Neural progenitor cell (in vitro differentiated cells): ENCODE data around the gene TNNI3K. TPM values are rescaled to one million over a fixed set of nuclear protein-coding genes. Genes with fewer than 3 reads are reported as not detected.
A peak's percentile ranks its signal among the peaks of the same experiment; 100 is the strongest.
"Not testable (repeated sequence)": the region's sequence is repeated elsewhere in the genome, so short reads cannot be mapped to it uniquely, and the experiment has no call there.

Experiments used
- DNase-seq: peaks from one replicate; pipeline ENCODE4 v3.0.0-alpha.2; 2016; ENCODE audit warnings: low spot score
- H2AFZ ChIP-seq: fragments of 200-600 bp; sonication (generic); replicated peaks from 2 replicates; pipeline ENCODE4 v1.6.1; 2016; ENCODE audit warnings: antibody characterized with exemption
- H3F3A ChIP-seq: fragments of 200-600 bp; sonication (generic); 2 replicates; pipeline ENCODE4 v1.6.1; 2016; ENCODE audit warnings: antibody characterized with exemption, low read depth
- H3K27ac ChIP-seq: fragments of 200-600 bp; sonication (generic); 2 replicates; pipeline ENCODE4 v1.5.1; 2016; ENCODE audit warnings: mild to moderate bottlenecking
- H3K27me3 ChIP-seq: fragments of 200-600 bp; sonication (generic); 2 replicates; pipeline ENCODE4 v1.6.1; 2016; ENCODE audit warnings: mild to moderate bottlenecking, moderate library complexity
- H3K36me3 ChIP-seq: fragments of 200-600 bp; sonication (generic); 2 replicates; pipeline ENCODE4 v1.5.1; 2016
- H3K4me1 ChIP-seq: fragments of 200-600 bp; sonication (generic); 2 replicates; pipeline ENCODE4 v1.6.1; 2016; ENCODE audit warnings: mixed run types
- H3K4me2 ChIP-seq: fragments of 200-600 bp; sonication (generic); 2 replicates; pipeline ENCODE4 v1.6.1; 2016
- H3K4me3 ChIP-seq: fragments of 200-600 bp; sonication (generic); 2 replicates; pipeline ENCODE4 v1.5.1; 2016
- H3K79me2 ChIP-seq: fragments of 200-600 bp; sonication (generic); 2 replicates; pipeline ENCODE4 v1.6.1; 2016; ENCODE audit warnings: low read depth
- H3K9ac ChIP-seq: fragments of 200-600 bp; sonication (generic); 2 replicates; pipeline ENCODE4 v1.6.1; 2016
- H3K9me3 ChIP-seq: fragments of 200-600 bp; sonication (generic); 2 replicates; pipeline ENCODE4 v1.5.1; 2016; ENCODE audit warnings: low read depth
- H4K20me1 ChIP-seq: fragments of 200-600 bp; sonication (generic); 2 replicates; pipeline ENCODE4 v1.6.1; 2016; ENCODE audit warnings: low read depth
- H3K27ac Mint-ChIP-seq: 3 replicates; pipeline ENCODE4 v1.8.0; 2021; ENCODE audit warnings: mixed read lengths
- H3K27me3 Mint-ChIP-seq: 2 replicates; pipeline ENCODE4 v1.8.0; 2022; ENCODE audit warnings: low read depth, mild to moderate bottlenecking, inconsistent platforms, moderate library complexity, mixed read lengths; ENCODE audit not compliant: insufficient read depth
- H3K36me3 Mint-ChIP-seq: 3 replicates; pipeline ENCODE4 v1.8.0; 2021; ENCODE audit warnings: mixed read lengths
- H3K4me1 Mint-ChIP-seq: 3 replicates; pipeline ENCODE4 v1.8.0; 2021; ENCODE audit warnings: mixed read lengths
- H3K4me3 Mint-ChIP-seq: 3 replicates; pipeline ENCODE4 v1.8.0; 2021; ENCODE audit warnings: mild to moderate bottlenecking, moderate library complexity, mixed read lengths
- H3K9me3 Mint-ChIP-seq: 3 replicates; pipeline ENCODE4 v1.8.0; 2020; ENCODE audit warnings: mixed read lengths
- EZH2 ChIP-seq: fragments of 200-600 bp; sonication (generic); IDR thresholded peaks from 2 replicates; pipeline ENCODE4 v1.6.1; 2017; ENCODE audit warnings: antibody characterized with exemption, mild to moderate bottlenecking, moderate library complexity
- EZH2phosphoT487 ChIP-seq: fragments of 200-600 bp; sonication (generic); IDR thresholded peaks from 2 replicates; pipeline ENCODE4 v1.6.1; 2017; ENCODE audit warnings: antibody characterized with exemption
- total RNA-seq: library from RNA; depleted of rRNA; stranded (reverse); fragments of >200 nt; gene quantifications from 2 replicates; pipeline ENCODE4 v1.2.3, GENCODE V29; 2015; ENCODE audit warnings: low replicate concordance
- TF ChIP-seq, protein P1 (sequence below): fragments of 200-600 bp; sonication (generic); IDR thresholded peaks from 2 replicates; pipeline ENCODE4 v1.5.1; 2017; ENCODE audit warnings: antibody characterized with exemption, mild to moderate bottlenecking

TNNI3K gene
- total RNA-seq, 1 donor from 2014 or later: 1.9 TPM

DNA sequence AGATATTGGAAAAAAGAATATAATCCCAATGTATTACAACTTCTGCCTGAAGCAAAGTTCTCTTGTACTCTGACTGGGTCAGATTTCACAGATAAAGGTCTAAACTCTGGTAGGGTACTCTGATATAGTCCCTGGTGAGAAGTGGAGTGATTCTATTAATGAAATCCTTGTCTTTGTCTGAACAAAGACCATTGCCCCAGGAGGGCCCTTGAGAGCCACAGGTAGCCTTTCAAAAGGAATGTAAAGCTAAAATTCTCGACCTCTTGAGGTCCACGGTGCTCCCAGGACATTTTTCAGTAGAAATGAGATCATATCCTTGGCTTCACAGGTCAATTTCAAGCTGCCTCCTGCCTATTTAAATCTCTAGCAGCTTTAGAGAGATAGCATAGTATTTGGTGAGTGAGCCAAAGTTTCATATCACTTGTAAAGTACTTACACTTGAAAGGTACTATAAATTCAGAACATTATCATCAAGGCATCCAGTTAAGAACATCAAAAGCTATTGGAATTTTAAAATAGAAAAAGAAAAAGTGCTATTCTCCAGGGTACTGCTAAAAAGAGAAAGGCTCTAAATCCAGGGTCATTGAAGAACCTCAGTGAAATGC, 10.1 kb downstream of the TNNI3K start:
- TF ChIP-seq, protein P1, sequence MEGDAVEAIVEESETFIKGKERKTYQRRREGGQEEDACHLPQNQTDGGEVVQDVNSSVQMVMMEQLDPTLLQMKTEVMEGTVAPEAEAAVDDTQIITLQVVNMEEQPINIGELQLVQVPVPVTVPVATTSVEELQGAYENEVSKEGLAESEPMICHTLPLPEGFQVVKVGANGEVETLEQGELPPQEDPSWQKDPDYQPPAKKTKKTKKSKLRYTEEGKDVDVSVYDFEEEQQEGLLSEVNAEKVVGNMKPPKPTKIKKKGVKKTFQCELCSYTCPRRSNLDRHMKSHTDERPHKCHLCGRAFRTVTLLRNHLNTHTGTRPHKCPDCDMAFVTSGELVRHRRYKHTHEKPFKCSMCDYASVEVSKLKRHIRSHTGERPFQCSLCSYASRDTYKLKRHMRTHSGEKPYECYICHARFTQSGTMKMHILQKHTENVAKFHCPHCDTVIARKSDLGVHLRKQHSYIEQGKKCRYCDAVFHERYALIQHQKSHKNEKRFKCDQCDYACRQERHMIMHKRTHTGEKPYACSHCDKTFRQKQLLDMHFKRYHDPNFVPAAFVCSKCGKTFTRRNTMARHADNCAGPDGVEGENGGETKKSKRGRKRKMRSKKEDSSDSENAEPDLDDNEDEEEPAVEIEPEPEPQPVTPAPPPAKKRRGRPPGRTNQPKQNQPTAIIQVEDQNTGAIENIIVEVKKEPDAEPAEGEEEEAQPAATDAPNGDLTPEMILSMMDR: no peak
- peak; percentile 47 for TF ChIP-seq EZH2phosphoT487
- Histone ChIP-seq H4K20me1 (no peaks in the 10 kb centered on the region), H3K27ac (no peak overlapping the region), H3K36me3 (no peaks in the 10 kb centered on the region), H3K4me2 (peak overlapping the region; percentile 70), H3K9ac (no peak overlapping the region), H3K79me2 (no peaks in the 10 kb centered on the region), H3K9me3 (no peaks in the 10 kb centered on the region), H3F3A (peaks cover 9% of the 10 kb centered on the region), H3K4me1 (peaks cover 29% of the 10 kb centered on the region), H2AFZ (no peak overlapping the region), H3K4me3 (no peak overlapping the region), H3K27me3 (no peaks in the 10 kb centered on the region)
- Mint-ChIP-seq H3K27me3 (no peaks in the 10 kb centered on the region), H3K36me3 (peaks cover 3% of the 10 kb centered on the region), H3K9me3 (peaks cover 21% of the 10 kb centered on the region), H3K4me1 (peaks cover 43% of the 10 kb centered on the region), H3K4me3 (peak overlapping the region; percentile 2), H3K27ac (peak overlapping the region; percentile 92)
- DNase-seq: peak; percentile 71

- H3K36me3 Mint-ChIP-seq: peaks cover 3% of the 10 kb centered on the region
- Histone ChIP-seq H3K4me2 (peak overlapping the region; percentile 70), H3F3A (peaks cover 9% of the 10 kb centered on the region), H3K4me1 (peaks cover 29% of the 10 kb centered on the region), H3K79me2 (no peaks in the 10 kb centered on the region), H3K27me3 (no peaks in the 10 kb centered on the region), H4K20me1 (no peaks in the 10 kb centered on the region), H3K4me3 (no peak overlapping the region), H3K9me3 (no peaks in the 10 kb centered on the region), H3K9ac (no peak overlapping the region), H3K36me3 (no peaks in the 10 kb centered on the region), H3K27ac (no peak overlapping the region), H2AFZ (no peak overlapping the region)
- no peaks in the 10 kb centered on the region for H3K27me3 Mint-ChIP-seq
- H3K27ac Mint-ChIP-seq: peak overlapping the region; percentile 92
- peak overlapping the region; percentile 22 for H3K4me3 Mint-ChIP-seq
- TF ChIP-seq, protein P1: no peak
- no peak for TF ChIP-seq EZH2
- no peak for TF ChIP-seq EZH2phosphoT487
- no peak for DNase-seq
- peaks cover 43% of the 10 kb centered on the region for H3K4me1 Mint-ChIP-seq
- H3K9me3 Mint-ChIP-seq: peaks cover 26% of the 10 kb centered on the region
Measured at GRCh38 chr1:74246315-74246714, 11.1 kb downstream of the TNNI3K start.

DNA sequence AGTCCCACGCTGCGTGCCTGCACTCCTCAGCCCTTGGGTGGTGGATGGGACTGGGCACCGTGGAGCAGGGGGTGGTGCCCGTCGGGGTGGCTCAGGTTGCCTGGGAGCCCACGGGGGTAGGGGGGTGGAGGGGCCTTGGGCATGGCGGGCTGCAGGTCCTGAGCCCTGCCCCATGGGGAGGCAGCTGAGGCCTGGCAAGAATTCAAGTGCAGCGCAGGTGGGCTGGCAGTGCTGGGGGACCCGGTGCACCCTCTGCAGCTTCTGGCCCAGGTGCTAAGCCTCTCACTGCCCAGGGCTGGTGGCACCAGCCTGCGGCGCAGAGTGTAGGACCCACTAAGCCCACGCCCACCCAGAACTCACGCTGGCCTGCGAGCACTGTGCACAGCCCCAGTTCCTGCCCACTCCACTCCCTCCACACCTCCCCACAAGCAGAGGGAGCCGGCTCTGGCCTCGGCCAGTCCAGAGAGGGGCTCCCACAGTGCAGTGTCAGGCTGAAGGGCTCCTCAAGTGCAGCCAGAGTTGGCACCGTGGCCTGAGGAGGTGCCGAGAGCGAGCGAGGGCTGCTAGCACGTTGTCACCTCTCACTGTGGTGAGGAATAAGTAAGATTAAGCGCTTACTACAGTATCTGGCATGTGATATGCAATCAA, 12.8 kb downstream of the TNNI3K start:
- no peaks in the 10 kb centered on the region for H3K27me3 Mint-ChIP-seq

GRCh38 chr1:74253243-74253824, 18.1 kb downstream of the TNNI3K start:
- H3K9me3 ChIP-seq, H3K27ac Mint-ChIP-seq, H3K9ac ChIP-seq, H4K20me1 ChIP-seq, H3K4me2 ChIP-seq, H3K27ac ChIP-seq, H3K4me3 Mint-ChIP-seq, H3K36me3 Mint-ChIP-seq, H3K4me1 Mint-ChIP-seq, H3K27me3 ChIP-seq, H2AFZ ChIP-seq, H3K27me3 Mint-ChIP-seq, H3K79me2 ChIP-seq, H3K4me3 ChIP-seq, H3F3A ChIP-seq, H3K4me1 ChIP-seq, DNase-seq, H3K36me3 ChIP-seq: not testable (repeated sequence)
- peaks cover 42% of the 10 kb centered on the region for H3K9me3 Mint-ChIP-seq

More for the DNA sequence above, 12.8 kb downstream of the TNNI3K start:
- Histone ChIP-seq H3K79me2 (no peaks in the 10 kb centered on the region), H3K36me3 (no peaks in the 10 kb centered on the region), H3K4me3 (no peak overlapping the region), H3K27me3 (no peaks in the 10 kb centered on the region), H3K4me1 (peaks cover 29% of the 10 kb centered on the region), H4K20me1 (no peaks in the 10 kb centered on the region), H3K27ac (no peak overlapping the region), H2AFZ (no peak overlapping the region), H3K4me2 (no peak overlapping the region), H3K9me3 (no peaks in the 10 kb centered on the region), H3K9ac (no peak overlapping the region), H3F3A (peaks cover 9% of the 10 kb centered on the region)
- Mint-ChIP-seq H3K4me3 (no peak overlapping the region), H3K4me1 (peaks cover 43% of the 10 kb centered on the region), H3K27ac (no peak overlapping the region), H3K36me3 (peaks cover 5% of the 10 kb centered on the region), H3K9me3 (peaks cover 30% of the 10 kb centered on the region)
- TF ChIP-seq EZH2 (no peak), EZH2phosphoT487 (no peak)
- TF ChIP-seq, protein P1: no peak
- no peak for DNase-seq
